Activated CD4-positive, alpha-beta T cell treated with anti-CD3 and anti-CD28 coated beads, Interleukin-2, amount 50 U/mL, for 4 hours (primary cell): ENCODE measurements around the gene PRXL2B.

ENCODE experiments used
- DNase-seq, 2 experiments: peaks; one replicate each; pipeline ENCODE4 v3.0.0-alpha.2; 2020

PRXL2B gene

DNA sequence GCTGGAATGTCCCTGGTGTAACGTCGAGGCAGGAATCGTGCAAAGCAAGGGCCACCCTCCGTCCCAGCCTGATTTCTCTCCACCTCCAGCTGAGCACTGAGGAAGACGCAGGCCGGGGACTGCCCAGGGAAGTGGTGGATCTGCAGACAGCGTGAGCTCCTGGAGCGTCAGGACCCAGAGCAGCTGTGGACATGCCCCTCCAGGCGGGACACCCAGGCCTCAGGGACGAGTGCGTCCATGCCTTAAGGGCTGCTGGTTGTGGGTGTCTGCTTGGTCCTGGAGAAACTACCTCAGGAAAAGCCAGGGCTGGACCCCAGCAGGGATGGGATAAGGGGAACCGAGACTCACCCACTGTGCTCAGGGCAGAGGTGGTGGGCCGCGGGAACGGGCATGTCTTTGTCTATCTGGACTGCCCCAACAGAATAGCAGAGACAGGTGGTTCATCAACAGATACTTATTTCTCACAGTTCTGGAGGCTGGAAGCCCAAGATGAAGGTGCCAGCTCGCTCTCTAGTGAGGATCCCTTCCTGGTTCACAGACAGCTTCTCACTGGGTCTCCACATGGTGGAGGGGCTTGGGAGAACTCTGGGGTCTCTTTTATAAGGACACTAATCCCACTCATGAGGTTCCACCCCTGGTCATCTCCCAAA is 52.0 kb downstream of the PRXL2B start:
- no peak for DNase-seq

DNA sequence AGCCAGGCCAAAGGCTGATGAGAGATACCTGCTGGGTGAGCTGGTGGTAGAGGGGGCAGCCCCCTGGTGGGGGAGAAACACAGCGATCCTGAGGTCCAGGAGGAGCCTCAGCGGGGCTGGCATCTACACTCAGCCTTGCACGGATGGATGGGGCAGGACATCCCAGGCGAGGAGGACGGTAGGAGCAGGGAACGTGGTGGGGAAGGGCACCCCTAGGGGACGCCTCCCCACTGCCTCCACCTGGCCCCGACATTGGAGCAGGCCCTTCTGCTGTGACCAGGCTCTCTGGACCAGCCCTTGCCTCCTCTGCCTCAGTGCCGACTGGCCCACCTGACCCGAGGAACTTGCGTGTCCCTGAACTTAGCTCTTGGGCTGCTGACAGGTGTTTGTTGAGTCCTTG is 52.6 kb downstream of the PRXL2B start:
- no peak for DNase-seq

- DNase-seq, result no peak
Measured at GRCh38 chr1:2639607-2640521, 53.3 kb downstream of the PRXL2B start.

DNA sequence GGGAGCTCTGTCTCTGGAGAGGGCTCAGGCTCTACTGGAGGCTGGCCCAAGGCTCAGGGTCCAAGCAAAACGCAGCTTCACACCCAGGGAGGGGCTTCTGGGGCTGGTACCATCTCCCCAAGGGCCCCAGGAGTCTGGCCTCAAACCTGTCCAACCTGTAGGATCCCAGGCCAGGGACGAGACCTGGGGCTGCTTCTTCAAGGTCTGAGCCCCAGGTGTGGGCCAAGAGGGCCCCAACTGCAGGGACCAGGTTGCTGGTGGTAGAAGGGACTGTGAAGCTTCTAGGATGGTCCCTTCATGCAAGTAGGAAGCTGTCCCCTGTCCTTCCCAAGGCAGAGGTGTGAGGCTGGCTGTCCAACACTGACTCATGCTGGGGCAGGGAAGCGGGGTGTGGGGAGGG is 54.0 kb downstream of the PRXL2B start:
- DNase-seq, result no peak
